ENCODE data around the gene CDADC1.

The CDADC1 gene

GRCh38 chr13:49295244-49295643 is 47.5 kb downstream of the CDADC1 start:
- no peak for DNase-seq (ENCODE audit: low read depth)

GRCh38 chr13:49296659-49297058 is 48.9 kb downstream of the CDADC1 start:
- no peak for DNase-seq (ENCODE audit: low read depth)

- no peak for DNase-seq (ENCODE audit: low read depth)
Measured at GRCh38 chr13:49297338-49297737, 49.6 kb downstream of the CDADC1 start.

GRCh38 chr13:49298416-49298815 is 50.7 kb downstream of the CDADC1 start:
- no peak for DNase-seq (ENCODE audit: low read depth)

- DNase-seq (ENCODE audit: low read depth), result no peak
Measured at GRCh38 chr13:49298903-49299605, 51.3 kb downstream of the CDADC1 start.

- no peak for DNase-seq (ENCODE audit: low read depth)
Measured at GRCh38 chr13:49300276-49300675, 52.6 kb downstream of the CDADC1 start.

GRCh38 chr13:49300739-49301589 is 53.2 kb downstream of the CDADC1 start:
- peak; percentile 24 for DNase-seq (ENCODE audit: low read depth)

- no peak for DNase-seq (ENCODE audit: low read depth)
Measured at GRCh38 chr13:49302222-49302621, 54.5 kb downstream of the CDADC1 start.

- DNase-seq (ENCODE audit: low read depth), result no peak
Measured at GRCh38 chr13:49302817-49303216, 55.1 kb downstream of the CDADC1 start.

GRCh38 chr13:49303533-49304252 is 56.0 kb downstream of the CDADC1 start:
- no peak for DNase-seq (ENCODE audit: low read depth)

- no peak for DNase-seq (ENCODE audit: low read depth)
Measured at GRCh38 chr13:49304356-49304755, 56.6 kb downstream of the CDADC1 start.

GRCh38 chr13:49304763-49305700 is 57.3 kb downstream of the CDADC1 start:
- DNase-seq (ENCODE audit: low read depth), result no peak

- DNase-seq (ENCODE audit: low read depth), result no peak
Measured at GRCh38 chr13:49305792-49306425, 58.2 kb downstream of the CDADC1 start.

GRCh38 chr13:49307365-49307764 is 59.6 kb downstream of the CDADC1 start:
- DNase-seq (ENCODE audit: low read depth), result no peak

- no peak for DNase-seq (ENCODE audit: low read depth)
Measured at GRCh38 chr13:49308097-49308875, 60.6 kb downstream of the CDADC1 start.

GRCh38 chr13:49308921-49309408 is 61.2 kb downstream of the CDADC1 start:
- DNase-seq (ENCODE audit: low read depth), result no peak

GRCh38 chr13:49310251-49310650 is 62.5 kb downstream of the CDADC1 start:
- DNase-seq (ENCODE audit: low read depth), result no peak

GRCh38 chr13:49311816-49312215 is 64.1 kb downstream of the CDADC1 start:
- no peak for DNase-seq (ENCODE audit: low read depth)

- no peak for DNase-seq (ENCODE audit: low read depth)
Measured at GRCh38 chr13:49314344-49314882, 66.7 kb downstream of the CDADC1 start.

- DNase-seq (ENCODE audit: low read depth), result no peak
Measured at GRCh38 chr13:49315036-49315565, 67.4 kb downstream of the CDADC1 start.

Measured in stimulated activated CD8-positive, alpha-beta memory T cell treated with anti-CD3 and anti-CD28 coated beads, Interleukin-7, amount 100 ng/mL, for 24 hours (primary cell).